Measurements from ENCODE around the gene SMTNL2.

Gene SMTNL2

DNA sequence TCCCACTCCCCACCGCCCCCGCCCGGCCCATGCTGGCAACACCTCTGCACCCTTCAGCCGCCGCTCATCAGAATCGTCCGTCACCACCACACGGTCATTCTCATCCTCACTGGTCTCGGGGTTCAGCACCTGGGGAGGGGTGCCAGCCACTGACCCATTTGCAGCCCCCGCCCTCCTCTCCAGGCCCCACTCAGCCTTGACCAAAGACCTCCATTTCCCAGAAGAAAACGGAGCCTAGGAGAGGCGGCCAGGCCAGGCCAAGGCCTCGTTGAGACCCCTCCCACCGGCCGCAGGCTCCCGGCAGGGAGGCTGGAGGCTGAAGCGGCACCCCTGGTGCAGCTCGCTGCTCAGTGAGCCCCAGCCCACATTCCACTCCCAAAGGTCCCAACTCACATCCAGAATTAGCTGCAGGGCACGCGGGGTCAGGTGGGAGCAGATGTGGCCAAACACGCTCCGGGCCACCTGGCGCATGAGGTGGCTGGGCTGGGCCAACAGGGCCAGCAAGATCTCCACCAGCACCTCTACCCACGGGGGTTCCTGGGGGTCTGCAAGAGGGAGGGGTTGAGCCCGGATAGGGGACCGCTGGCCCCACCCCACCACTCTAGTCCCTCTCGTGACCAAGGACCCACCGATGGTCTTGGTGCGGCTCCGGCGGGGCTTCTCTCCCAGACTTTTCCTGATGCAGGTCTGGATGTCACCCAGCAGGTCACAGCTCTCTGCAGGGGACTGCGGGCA is 38.9 kb upstream of the SMTNL2 start:
- no peak for DNase-seq (ENCODE audit: low read depth)

DNA sequence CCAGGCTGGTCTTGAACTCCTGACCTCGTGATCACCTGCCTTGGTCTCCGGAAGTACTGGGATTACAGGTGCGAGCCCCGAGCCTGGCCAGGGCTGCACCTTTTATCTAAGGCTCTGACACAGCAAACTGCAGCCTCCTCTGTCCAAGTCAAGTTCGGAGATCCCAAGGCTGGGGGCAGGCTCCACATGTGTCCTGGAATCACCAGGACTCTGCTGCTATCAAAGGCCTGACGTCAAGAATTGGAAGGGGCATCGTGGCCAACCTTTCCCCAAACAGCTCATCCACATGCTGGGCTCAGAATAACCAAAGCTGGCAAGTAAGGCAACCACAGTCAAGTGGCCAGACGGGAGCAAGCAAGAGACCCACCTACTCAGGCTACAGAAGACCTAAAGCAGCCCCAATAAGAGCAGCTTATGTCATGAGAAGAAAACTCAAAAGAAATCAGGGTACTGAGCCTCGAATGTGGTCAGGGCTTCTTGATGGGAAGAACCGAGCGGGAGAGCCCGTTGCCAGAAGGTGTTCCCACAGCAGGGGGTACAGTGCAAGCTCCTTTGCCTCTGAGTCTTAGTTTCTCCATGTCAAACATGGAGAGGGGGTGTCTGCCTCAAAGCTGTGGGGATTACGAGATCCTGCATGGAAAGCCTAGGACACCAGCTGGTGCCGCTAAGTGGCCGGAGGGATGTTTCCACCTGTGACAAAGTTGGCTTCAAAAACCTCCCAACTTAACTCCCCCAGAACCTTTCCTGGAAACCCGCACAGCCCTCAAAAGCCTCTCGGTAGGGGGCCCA is 37.0 kb upstream of the SMTNL2 start:
- DNase-seq (ENCODE audit: low read depth) = no peak

DNA sequence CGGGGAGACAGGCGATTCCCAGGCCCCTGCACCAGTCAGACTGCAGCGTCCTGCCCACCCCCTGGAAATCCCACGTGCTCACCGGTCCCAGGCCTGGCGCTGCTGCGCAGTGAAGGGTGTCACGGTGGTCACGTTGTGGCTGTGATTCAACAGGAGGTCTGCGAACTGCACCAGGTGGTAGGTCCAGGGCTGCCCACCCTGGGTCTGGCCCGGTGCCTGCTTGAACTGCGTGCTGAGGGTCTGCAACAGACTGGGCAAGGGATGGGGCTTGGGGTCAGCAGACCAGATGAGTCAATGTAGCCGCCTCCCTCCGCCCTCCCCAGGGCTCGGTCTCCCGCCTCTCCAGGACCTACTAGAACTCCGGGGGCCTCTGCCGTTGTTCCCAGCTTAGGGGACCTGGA is 36.3 kb upstream of the SMTNL2 start:
- DNase-seq (ENCODE audit: low read depth) = no peak

DNA sequence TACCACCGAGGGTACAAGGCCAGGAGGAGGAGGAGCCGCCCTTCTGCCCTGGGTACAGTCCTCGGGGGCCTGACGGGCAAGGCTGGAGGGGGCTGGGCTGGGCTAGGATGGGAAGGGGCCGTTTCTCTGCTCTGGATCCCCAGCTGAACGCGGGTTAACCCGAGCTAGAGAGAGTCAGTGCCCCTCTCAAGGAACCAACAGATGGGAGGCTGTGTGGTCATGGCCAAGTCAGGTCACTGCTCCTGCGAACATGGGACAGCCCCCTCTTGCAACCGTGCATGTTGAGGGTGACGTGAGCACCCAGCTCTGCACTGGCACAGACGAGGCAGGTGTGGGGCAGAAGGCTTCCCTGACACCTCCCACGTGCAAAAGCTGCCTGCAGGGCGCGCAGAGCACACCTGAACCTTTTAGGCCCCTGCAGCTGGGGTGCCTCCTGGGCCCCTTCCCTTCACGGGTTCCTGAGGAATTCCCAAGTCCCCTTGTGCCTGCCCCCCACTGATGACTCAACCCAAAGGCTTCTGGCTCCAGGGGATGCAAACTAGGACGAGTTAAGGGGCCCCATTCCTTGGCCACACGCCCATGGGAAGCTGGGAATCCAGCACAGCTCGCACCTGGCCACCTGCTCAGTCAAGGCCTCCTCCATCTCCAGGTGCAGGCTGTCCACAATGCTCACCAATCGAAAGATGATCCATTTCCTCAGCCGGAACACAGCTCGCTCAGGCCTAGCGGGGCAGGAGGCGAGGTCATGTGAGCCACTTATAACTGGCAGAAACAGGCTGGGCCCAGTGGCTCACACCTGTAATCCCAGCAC is 35.4 kb upstream of the SMTNL2 start:
- no peak for DNase-seq (ENCODE audit: low read depth)

DNA sequence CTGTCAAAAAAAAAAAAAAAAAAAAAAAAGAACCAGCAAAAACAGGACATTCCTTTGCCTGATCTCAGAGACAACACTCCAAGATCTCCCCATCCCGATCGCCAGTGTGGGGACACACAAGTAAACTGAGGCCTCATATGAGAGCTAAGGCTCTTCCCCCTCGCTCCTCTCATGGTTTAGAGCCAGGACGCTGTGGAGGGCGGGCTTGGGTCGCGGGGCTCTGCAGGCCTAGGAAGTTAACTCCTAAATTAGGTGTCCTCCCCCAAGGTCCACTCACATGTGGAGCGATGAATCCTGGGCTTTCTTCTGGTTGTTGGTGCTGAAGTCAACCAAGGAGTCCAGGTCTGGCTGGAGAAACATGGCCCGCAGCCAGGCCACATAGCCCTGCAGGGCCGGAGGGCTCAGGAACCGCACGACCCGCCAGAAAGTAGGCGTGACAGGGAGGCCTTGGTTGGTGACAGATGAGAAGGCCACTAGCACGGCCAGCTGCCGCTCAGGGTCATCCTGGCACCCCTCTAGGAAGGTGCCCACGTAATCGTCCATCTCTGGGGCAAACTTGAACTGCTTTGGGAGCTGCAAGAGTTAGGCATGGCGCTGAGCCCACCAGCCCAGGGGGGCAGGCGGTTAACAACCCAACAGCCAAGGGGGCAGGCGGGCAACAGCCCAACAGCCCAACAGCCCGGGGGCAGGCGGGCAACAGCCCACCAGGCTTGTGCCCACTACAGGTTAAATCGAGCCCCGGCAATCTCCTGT is 34.4 kb upstream of the SMTNL2 start:
- DNase-seq (ENCODE audit: low read depth) = no peak

DNA sequence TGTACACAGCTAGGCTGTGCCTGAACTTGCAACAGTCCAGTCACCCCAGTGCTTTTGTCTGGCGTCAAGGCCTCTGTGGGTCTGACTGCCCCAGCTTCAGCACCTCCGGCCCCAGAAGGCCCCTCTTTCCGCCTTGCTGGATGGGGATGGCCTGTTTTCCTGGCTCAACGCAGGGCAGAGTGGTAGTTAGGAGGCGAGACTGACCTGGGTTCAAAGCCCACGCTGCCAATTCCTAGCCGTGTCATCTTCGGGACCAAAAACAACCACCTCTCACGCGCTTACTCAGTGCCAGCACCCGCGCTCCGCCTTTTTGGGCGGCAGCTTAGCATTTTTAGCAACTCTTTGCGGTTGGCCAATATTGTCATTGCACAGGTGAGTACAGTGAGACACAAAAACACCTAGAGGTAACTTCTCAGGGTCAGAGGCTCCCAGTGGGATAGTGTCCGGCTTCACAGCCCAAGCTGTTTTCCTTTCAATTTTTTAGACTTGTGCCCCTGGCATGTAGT is 33.7 kb upstream of the SMTNL2 start:
- DNase-seq (ENCODE audit: low read depth) = no peak

DNA sequence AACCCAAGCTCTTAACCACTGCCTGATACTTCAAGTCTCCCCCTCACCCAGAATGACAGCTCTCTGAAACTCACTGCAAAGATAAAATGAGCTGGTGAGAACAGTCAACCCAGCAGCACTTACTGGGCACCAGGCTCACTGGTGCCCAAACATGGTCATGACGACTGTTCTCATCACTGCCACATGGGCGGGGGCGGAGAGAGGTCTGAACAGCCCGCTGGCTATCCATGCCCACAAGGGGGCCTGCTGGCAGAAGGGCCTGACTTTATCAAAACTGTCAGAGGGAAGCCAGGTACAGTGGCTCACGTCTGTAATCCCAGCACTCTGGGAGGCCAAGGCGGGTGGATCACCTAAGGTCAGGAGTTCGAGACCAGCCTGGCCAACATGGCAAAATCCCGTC is 33.2 kb upstream of the SMTNL2 start:
- DNase-seq (ENCODE audit: low read depth) = no peak

DNA sequence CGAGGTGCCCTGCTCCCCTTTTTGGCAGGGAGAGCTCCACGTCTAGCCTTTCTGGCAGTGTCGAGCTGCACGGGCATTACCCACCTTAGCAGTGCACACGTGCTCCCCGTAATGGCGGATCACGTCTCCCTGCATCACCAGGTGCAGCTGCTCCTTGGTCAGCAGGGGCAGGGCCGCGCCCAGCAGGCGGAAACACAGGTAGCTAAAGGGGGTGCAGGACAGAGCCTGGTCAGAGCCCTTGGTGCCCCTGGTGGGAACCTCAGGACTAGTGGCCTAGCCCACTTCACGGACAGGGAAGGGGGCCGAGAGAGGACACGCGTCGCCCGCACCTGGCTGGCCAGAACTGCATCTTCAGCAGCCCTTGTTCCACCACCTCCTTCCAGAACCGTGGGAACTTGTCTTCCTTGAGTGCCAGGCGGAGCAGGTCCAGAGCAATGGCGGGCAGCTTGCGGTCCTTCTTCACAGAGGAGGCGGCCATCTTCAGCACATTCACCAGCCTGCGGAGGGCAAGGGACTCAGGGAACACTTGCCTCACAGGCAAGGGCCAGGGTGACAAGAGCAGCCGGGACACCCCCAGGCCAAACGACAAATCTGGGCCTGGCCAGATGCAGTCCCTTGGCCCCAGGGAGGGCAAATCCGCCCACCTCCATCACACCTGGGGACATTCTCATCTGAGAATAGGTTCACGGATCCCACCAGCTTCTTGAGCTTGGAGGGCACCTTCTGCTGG is 32.4 kb upstream of the SMTNL2 start:
- no peak for DNase-seq (ENCODE audit: low read depth)

DNA sequence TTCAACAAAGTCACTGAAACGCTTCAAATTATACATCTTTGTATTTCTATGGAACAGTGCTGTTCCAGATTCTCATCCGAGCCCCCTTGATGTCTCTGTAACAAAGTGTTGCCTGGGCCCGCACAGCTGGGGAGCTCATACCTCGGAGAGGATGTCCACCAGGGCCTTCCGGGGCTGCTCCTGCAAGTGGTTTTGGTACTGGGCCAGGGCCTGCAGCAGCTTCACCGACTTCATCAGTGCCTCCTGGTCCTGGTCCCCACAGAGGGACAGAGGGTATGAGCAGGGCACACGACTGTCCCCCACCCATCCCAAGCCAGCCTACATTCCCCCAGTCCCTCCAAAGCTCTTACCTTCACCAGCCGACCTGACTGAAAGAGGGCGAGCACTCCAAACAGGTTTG is 30.7 kb upstream of the SMTNL2 start:
- DNase-seq (ENCODE audit: low read depth) = no peak

DNA sequence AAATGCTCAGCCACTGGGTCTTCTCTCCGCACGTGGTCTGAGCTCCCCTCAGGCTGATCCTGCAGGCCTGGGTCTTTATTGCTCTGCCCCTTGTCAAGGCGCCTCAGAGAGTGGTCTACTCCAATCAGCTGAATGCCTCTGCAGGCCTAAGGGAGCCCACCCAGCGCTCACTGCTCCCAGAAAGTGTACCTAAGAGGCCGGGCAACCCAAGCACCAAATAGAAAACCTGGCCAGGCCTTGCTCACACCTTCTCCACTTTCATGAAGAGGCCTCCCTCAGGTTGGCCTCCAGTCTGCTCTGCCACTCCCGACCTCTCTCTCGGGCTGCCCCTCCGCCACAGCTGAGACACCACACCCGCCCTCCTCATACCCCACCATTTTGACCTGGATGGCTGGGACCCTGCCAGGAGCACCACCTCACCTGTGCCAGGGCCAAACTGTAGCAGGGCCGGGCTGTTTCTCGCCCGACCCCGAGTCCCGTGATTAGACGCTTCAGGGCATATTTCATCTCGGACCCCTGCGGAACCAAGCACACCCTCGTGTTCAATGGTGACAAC is 29.8 kb upstream of the SMTNL2 start:
- no peak for DNase-seq (ENCODE audit: low read depth)

DNA sequence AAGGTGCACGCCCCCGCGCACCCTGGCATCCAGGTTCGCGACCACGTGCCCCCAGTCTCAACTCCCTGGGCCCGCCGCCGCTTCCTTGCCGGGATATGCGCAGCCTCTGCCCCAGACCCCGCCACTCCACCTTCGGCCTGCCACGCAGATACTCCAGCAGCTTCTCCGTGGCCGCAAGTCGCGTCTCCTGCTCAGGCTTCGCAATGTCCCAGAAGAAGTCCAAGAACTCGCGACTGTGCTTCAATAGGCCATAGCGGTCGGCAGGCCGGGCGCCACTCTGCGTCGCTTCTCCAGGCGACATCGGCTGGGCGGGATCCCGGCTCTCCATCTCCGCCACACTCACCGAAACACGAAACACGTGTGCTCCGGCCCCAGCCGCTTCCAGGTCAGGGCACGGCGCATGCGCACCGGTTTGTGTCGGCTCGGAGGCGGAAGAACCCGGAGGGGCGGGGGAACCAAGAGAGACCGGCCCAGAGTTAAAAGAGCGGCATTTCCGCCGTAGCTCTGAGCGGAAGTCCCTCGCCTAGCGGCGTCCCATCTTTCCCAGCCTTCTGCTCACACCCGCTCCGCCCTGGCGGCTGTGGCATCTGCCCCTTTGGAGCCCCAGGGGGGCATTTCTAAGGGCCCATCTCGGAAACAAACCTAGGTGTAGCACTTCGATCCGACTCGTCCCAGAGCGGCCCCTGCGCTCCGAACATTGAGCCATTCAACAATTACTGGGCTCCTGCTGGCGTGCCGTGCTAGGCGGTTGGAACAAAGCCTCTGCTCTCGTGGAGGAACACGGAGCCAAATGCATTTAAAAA is 29.1 kb upstream of the SMTNL2 start, which contains the start of gene MYBBP1A:
Gene MYBBP1A (minus strand): TSS at position 388 of the 803 bp plus-strand sequence. CDS start 60 bp downstream, at position 328.
- DNase-seq (ENCODE audit: low read depth) = peak; percentile 95

DNA sequence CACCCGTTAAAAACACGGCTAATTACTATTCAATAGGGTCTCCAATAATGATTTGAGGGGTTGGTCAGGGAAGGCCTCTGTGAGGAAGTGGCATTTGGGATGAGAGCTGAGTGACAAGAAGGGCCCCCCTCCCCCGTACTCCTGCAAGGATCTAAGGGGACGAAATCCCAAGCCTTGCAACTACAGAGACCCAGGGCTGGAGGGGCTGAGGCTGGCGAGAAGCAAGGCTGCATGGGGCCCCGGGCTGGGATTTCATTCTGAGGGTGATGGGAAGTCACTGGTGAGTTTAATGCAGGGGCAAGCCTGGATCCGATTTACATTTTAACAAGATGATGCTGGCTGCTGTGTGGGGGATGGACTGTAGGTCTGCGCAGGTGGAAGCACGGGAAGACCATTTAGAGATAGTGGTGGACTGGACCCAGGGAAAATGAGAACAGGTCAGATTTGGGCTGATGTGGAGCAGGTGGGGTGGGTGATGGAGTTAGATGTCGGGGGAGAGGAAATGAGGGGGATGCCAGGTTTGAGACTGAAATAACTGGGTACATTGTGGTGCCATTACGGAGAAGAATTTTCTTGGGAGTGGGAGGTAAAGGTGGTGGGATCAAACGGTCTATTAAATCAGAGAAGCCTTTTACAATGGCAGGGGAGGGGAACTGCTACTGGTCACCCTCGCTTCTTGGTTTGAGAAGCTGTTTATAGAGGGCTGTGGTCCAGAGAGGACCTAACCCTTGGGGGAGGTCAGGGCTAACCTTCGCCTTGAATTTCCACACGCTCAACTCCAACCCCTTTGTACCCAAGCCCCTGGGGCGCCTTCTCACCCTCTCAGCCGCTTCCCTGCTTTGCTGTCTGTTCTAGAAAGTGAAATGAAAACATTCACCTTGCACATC is 28.2 kb upstream of the SMTNL2 start:
- no peak for DNase-seq (ENCODE audit: low read depth)

DNA sequence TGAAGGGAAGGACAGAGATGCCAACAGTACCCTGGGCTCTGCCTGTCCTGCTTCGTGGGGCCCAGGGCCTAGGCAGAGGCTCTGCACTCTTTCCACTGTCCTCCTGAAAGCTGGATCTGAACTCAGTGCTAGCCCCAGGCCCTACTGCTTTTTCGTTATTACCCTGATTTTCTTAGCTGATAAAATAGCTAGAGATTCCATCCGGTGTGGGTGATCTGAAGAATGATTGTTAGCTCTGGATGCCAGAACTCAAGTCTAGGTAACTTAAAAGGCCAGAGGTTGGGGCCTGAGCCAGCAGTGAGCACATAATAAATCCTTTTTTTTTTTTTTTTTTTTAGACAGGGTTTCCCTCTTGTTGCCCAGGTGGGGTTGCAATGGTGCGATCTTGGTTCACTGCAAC is 27.3 kb upstream of the SMTNL2 start:
- DNase-seq (ENCODE audit: low read depth) = no peak

DNA sequence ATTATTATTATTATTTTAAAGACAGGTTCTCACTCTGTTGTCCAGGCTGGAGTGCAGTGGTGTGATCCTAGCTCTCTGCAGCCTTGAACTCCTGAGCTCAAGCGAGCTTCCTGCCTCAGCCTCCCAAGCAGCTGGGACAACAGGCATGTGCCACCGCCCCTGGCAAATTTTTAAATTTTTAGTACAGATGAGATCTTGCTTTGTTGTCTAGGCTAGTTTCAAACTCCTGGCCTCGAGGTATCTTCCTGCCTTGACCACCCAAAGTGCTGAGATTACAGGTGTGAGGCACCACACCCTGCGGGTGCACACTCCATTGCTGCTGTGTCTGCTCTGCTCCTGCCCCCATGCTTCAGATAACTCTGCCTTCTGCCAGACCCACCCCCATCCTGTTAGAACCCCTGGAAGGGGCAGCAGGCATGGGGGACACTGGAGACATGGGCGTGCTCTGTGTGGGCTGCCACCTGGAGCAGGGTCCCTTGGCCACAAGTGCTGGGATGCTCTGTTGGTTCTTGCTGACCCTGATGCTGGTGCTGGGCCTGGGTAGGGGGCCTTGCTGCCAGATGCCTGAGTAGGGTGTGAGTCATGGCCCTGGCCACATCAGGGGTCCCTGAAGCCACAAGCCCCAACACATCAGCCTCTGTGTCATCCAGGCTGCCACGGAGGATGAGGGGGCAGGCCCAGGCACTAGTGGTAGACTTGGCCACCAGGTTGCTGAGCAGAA is 26.5 kb upstream of the SMTNL2 start:
- no peak for DNase-seq (ENCODE audit: low read depth)

DNA sequence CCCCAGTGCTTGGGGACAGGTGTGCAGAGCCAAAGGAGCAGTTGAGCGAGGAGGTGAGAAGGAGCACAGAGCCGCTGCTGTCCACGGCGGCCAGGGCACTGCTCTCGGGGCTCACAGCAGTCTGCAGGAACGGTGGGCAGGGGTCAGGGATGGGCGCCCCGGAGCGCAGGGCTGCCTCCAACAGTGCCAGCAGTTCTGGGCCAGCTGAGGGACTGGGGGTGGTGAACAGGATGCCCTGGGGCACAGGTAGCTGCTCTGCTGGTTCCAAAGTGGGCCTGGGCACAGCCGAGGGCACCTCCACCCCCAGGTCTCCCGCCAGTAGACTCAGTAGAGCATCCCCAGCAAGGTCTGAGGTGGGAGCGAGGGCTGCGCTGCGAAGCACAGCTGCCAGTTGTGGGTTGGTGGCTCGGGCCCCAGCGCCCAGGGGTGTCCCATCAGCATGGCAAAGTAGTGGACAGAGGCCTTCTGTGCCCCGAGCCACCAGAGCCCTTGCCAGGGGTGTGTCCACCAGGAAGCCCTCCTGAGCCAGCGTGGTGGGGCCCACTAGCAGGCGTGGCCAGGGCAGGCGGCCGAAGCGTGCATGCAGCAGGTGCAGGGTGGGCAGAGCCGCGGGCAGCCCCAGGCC is 25.9 kb upstream of the SMTNL2 start:
- DNase-seq (ENCODE audit: low read depth) = no peak

DNA sequence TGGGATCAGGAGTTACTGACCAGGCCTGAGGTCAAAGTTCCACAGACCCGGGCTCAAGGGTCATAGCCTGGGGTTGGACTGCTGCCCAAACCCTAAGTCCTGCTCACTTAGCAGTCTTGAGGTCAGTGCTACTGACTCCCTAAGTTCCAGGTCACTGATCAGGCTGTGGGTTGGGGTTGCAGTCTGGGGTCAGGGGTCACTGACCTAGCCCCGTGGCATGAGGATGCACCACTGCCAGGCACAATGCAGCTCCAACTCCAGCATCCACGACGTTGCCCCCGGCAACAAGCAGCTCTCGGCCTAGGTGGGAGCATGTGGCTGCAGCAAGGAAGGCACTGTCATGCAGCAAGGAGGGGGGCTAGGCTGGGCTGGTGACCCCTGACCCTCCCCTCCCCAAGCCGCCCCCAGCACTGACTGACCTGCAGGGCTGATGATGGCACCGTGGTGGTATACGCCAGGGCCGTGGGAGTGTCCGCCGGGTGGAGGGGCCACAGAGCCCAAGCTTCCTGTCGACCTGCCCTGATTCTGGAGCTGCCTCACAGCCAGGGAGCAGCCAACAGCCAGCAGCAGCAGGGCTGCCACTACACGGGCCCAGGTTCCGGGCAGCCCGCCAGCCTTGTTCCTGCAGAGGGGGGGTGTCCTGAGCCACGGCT is 25.1 kb upstream of the SMTNL2 start:
- no peak for DNase-seq (ENCODE audit: low read depth)

DNA sequence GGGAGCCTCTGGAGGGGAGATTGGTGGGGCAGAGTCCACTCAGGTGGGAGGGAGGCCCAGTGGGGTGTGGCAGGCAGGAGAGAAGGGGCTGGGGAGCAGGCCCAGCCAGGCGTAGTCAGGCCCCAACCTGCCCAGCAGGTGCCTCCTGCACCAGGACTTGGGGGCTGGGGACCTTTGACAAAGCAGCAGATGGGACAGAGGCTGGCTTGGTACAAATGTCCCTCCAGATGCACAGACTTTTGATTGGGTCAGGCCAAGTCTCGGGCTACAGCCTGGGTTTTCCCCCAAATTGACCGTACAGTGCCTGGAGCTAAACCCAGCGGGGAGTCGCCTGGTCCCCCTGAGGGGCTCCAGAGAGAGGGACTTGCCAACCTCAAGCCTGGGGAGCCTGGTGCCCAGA is 24.4 kb upstream of the SMTNL2 start:
- DNase-seq (ENCODE audit: low read depth) = no peak

All from fibroblast of gingiva (primary cell).